GM21723 (cell line): Measurements from ENCODE around the gene POTEH.
"Not testable (repeated sequence)": the region's sequence is repeated elsewhere in the genome, so short reads cannot be mapped to it uniquely, and the experiment has no call there.

ENCODE experiments used
- ATAC-seq: cut with Tn5 transposase; IDR thresholded peaks from one replicate; pipeline ENCODE4 v1.9.1; 2021; ENCODE audit warnings: mild to moderate bottlenecking, moderate library complexity; ENCODE audit not compliant: unreplicated experiment

The POTEH gene

GRCh38 chr22:15734411-15734810, 44.6 kb downstream of the POTEH start:
- ATAC-seq, result not testable (repeated sequence)

GRCh38 chr22:15738157-15738908, 48.5 kb downstream of the POTEH start:
- ATAC-seq, result not testable (repeated sequence)

- not testable (repeated sequence) for ATAC-seq
Observed at GRCh38 chr22:15738909-15739391, 49.1 kb downstream of the POTEH start.

- ATAC-seq, result not testable (repeated sequence)
Observed at GRCh38 chr22:15747636-15748323, 58.0 kb downstream of the POTEH start.

- ATAC-seq, result not testable (repeated sequence)
Observed at GRCh38 chr22:15749181-15749970, 59.5 kb downstream of the POTEH start.

GRCh38 chr22:15759443-15760097, 69.7 kb downstream of the POTEH start:
- ATAC-seq, result not testable (repeated sequence)

- ATAC-seq, result not testable (repeated sequence)
Observed at GRCh38 chr22:15760388-15761150, 70.7 kb downstream of the POTEH start.

GRCh38 chr22:15761151-15761777, 71.4 kb downstream of the POTEH start:
- not testable (repeated sequence) for ATAC-seq

GRCh38 chr22:15763559-15763958, 73.7 kb downstream of the POTEH start:
- ATAC-seq, result not testable (repeated sequence)
